ENCODE measurements around the gene ACBD7. TPM values are rescaled to one million over a fixed set of nuclear protein-coding genes. Genes with fewer than 3 reads are reported as not detected.

Gene ACBD7
- total RNA-seq, 1 experiment from 2014 or later: 13.9 TPM

GRCh38 chr10:15075421-15075820 lies 13.2 kb downstream of the ACBD7 start:
- Histone ChIP-seq H3K4me3 (ENCODE audit: low read depth, low read length) (no peak overlapping the region), H3K36me3 (ENCODE audit: control insufficient read depth, insufficient read depth, low read length) (no peaks in the 10 kb centered on the region), H3K9me3 (peaks cover 29% of the 10 kb centered on the region), H3K27me3 (replicated peaks; ENCODE audit: control insufficient read depth, insufficient read depth, low read length) (no peaks in the 10 kb centered on the region), H3K4me1 (no peaks in the 10 kb centered on the region)
- H3K27ac Mint-ChIP-seq (ENCODE audit: unreplicated experiment): no peak overlapping the region
- CTCF ChIA-PET: no interaction called here
- H3K9me3 Mint-ChIP-seq (ENCODE audit: unreplicated experiment): no peaks in the 10 kb centered on the region
- H3K4me3 Mint-ChIP-seq (ENCODE audit: unreplicated experiment): no peak overlapping the region
- BruUV-seq (replicated peaks): no TSS peak
- no peaks in the 10 kb centered on the region for H3K36me3 Mint-ChIP-seq (ENCODE audit: insufficient read depth, unreplicated experiment)
- POLR2A ChIA-PET: no interaction called here
- no peaks in the 10 kb centered on the region for H3K4me1 Mint-ChIP-seq (ENCODE audit: low read depth, unreplicated experiment)
- no peak for DNase-seq
- intact Hi-C loops (cut with micrococcal nuclease; ENCODE audit: unreplicated experiment): no loop called here
- no peak for TF ChIP-seq CTCF (IDR thresholded peaks at IDR 0.05; ENCODE audit: insufficient read depth in 1 of 2, low read depth in 1 of 2, low read length in 1 of 2, severe bottlenecking in 1 of 2, unreplicated experiment in 1 of 2)
- H3K27me3 Mint-ChIP-seq (ENCODE audit: insufficient read depth, unreplicated experiment): no peaks in the 10 kb centered on the region

- Mint-ChIP-seq H3K4me3 (ENCODE audit: unreplicated experiment) (no peak overlapping the region), H3K36me3 (ENCODE audit: insufficient read depth, unreplicated experiment) (no peaks in the 10 kb centered on the region), H3K4me1 (ENCODE audit: low read depth, unreplicated experiment) (no peaks in the 10 kb centered on the region), H3K27me3 (ENCODE audit: insufficient read depth, unreplicated experiment) (no peaks in the 10 kb centered on the region), H3K9me3 (ENCODE audit: unreplicated experiment) (peaks cover 8% of the 10 kb centered on the region), H3K27ac (ENCODE audit: unreplicated experiment) (no peak overlapping the region)
- no peaks in the 10 kb centered on the region for H3K36me3 ChIP-seq (ENCODE audit: control insufficient read depth, insufficient read depth, low read length)
- ChIA-PET CTCF (no interaction called here), POLR2A (no interaction called here)
- intact Hi-C loops (cut with micrococcal nuclease; ENCODE audit: unreplicated experiment): no loop called here
- H3K4me1 ChIP-seq: no peaks in the 10 kb centered on the region
- peaks cover 35% of the 10 kb centered on the region for H3K9me3 ChIP-seq
- no peaks in the 10 kb centered on the region for H3K27me3 ChIP-seq (replicated peaks; ENCODE audit: control insufficient read depth, insufficient read depth, low read length)
- no peak for DNase-seq
- no peak overlapping the region for H3K4me3 ChIP-seq (ENCODE audit: low read depth, low read length)
- no TSS peak for BruUV-seq (replicated peaks)
- TF ChIP-seq CTCF (IDR thresholded peaks at IDR 0.05; ENCODE audit: insufficient read depth in 1 of 2, low read depth in 1 of 2, low read length in 1 of 2, severe bottlenecking in 1 of 2, unreplicated experiment in 1 of 2): no peak
These were observed 16.2 kb downstream of the ACBD7 start for GRCh38 chr10:15072358-15072757.

GRCh38 chr10:15069230-15069629 lies 19.3 kb downstream of the ACBD7 start:
- BruUV-seq (replicated peaks): no TSS peak
- Mint-ChIP-seq H3K4me1 (ENCODE audit: low read depth, unreplicated experiment) (no peaks in the 10 kb centered on the region), H3K9me3 (ENCODE audit: unreplicated experiment) (peaks cover 10% of the 10 kb centered on the region), H3K27ac (ENCODE audit: unreplicated experiment) (no peak overlapping the region), H3K36me3 (ENCODE audit: insufficient read depth, unreplicated experiment) (no peaks in the 10 kb centered on the region), H3K27me3 (ENCODE audit: insufficient read depth, unreplicated experiment) (no peaks in the 10 kb centered on the region), H3K4me3 (ENCODE audit: unreplicated experiment) (no peak overlapping the region)
- H3K4me1 ChIP-seq: no peaks in the 10 kb centered on the region
- H3K27me3 ChIP-seq (replicated peaks; ENCODE audit: control insufficient read depth, insufficient read depth, low read length): no peaks in the 10 kb centered on the region
- ChIA-PET CTCF (no interaction called here), POLR2A (no interaction called here)
- intact Hi-C loops (cut with micrococcal nuclease; ENCODE audit: unreplicated experiment): no loop called here
- H3K36me3 ChIP-seq (ENCODE audit: control insufficient read depth, insufficient read depth, low read length): no peaks in the 10 kb centered on the region
- H3K9me3 ChIP-seq: peaks cover 31% of the 10 kb centered on the region
- H3K4me3 ChIP-seq (ENCODE audit: low read depth, low read length): no peak overlapping the region
- DNase-seq: no peak
- no peak for TF ChIP-seq CTCF (IDR thresholded peaks at IDR 0.05; ENCODE audit: insufficient read depth in 1 of 2, low read depth in 1 of 2, low read length in 1 of 2, severe bottlenecking in 1 of 2, unreplicated experiment in 1 of 2)
